Activated gamma-delta T cell treated with anti-CD3 and anti-CD28 coated beads, Interleukin-2, amount 50 U/mL, for 16 hours (primary cell): ENCODE results near the gene AARSD1.
"Not testable (repeated sequence)": the region's sequence is repeated elsewhere in the genome, so short reads cannot be mapped to it uniquely, and the experiment has no call there.

Experiments used
- DNase-seq: peaks from one replicate; pipeline ENCODE4 v3.0.0-alpha.2; 2020; ENCODE audit warnings: low read depth

The AARSD1 gene, protein sequence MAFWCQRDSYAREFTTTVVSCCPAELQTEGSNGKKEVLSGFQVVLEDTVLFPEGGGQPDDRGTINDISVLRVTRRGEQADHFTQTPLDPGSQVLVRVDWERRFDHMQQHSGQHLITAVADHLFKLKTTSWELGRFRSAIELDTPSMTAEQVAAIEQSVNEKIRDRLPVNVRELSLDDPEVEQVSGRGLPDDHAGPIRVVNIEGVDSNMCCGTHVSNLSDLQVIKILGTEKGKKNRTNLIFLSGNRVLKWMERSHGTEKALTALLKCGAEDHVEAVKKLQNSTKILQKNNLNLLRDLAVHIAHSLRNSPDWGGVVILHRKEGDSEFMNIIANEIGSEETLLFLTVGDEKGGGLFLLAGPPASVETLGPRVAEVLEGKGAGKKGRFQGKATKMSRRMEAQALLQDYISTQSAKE

DNA sequence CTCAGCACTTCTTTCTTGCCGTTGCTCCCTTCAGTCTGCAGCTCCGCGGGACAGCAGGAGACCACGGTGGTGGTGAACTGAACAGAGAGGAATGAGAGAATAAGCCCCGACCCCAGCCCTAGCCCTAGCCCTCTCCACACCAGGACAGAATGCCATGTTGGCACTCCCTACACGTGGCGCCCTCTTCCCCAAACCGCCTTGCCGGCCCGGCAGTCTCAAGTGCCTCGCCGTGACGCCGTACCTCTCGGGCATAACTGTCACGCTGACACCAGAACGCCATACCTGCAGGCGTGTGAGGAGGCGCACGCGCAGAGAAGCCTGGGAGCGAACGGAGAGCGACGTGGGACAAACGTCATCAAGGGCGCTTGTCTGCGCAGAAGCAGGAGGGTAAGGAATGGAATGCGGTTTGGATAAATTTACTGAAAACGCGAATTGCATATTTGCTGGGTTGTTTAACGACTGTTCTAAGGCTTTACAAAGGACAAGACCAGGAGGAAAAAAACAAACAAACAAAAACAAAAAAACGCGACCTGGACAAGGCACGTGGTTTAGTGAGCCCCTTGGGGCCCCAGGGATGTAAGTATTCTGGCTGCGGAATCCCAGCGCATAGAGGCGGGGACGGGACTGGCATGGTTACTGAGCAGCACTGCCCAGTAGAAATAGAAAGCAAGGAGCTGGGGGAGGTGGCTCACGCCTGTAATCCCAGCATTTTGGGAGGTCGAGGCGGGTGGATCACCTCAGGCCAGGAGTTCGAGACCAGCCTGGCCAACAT, at the start of gene AARSD1:
Gene AARSD1, minus strand, starts transcription at position 294 of the 772 bp plus-strand sequence. Its CDS starts 14 bp downstream, at position 280.
- DNase-seq = peak; percentile 84

DNA sequence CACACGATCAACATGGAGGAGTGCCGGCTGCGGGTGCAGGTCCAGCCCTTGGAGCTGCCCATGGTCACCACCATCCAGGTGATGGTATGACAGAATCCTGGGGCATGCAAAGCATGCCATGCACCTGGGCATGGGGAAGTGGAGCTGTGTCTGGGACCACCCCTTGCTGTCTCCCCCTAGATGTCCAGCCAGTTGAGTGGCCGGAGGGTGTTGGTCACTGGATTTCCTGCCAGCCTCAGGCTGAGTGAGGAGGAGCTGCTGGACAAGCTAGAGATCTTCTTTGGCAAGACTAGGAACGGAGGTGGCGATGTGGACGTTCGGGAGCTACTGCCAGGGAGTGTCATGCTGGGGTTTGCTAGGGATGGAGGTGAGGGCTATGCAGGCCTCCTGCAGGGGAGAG, 49.0 kb upstream of the AARSD1 start:
- no peak for DNase-seq

GRCh38 chr17:43011728-43012472, 47.6 kb upstream of the AARSD1 start:
- no peak for DNase-seq

GRCh38 chr17:43010667-43011308, 46.5 kb upstream of the AARSD1 start:
- no peak for DNase-seq

- peak; percentile 80 for DNase-seq
Measured at GRCh38 chr17:43006639-43007551, 42.6 kb upstream of the AARSD1 start, which contains the start of gene IFI35. Gene IFI35 (plus strand): TSS chr17:43006784. CDS start chr17:43006948, 164 bp downstream.

GRCh38 chr17:43003542-43004172, 39.4 kb upstream of the AARSD1 start:
- no peak for DNase-seq

DNA sequence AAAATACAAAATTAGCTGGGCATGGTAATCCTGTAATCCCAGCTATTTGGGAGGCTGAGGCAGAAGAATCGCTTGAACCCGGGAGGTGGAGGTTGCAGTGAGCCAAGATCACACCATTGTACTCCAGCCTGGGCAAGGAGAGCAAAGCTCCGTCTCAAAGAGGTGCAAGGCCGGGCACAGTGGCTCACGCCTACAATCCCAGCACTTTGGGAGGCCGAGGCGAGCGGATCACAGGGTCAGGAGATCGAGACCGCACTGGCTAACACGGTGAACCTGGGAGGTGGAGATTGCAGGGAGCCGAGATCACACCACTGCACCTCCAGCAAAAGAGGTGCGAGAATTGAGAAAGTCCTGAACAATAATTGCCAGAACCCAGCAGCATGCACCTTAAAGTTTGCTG, 36.6 kb upstream of the AARSD1 start:
- DNase-seq = not testable (repeated sequence)

GRCh38 chr17:42999003-42999525, 34.8 kb upstream of the AARSD1 start:
- no peak for DNase-seq

DNA sequence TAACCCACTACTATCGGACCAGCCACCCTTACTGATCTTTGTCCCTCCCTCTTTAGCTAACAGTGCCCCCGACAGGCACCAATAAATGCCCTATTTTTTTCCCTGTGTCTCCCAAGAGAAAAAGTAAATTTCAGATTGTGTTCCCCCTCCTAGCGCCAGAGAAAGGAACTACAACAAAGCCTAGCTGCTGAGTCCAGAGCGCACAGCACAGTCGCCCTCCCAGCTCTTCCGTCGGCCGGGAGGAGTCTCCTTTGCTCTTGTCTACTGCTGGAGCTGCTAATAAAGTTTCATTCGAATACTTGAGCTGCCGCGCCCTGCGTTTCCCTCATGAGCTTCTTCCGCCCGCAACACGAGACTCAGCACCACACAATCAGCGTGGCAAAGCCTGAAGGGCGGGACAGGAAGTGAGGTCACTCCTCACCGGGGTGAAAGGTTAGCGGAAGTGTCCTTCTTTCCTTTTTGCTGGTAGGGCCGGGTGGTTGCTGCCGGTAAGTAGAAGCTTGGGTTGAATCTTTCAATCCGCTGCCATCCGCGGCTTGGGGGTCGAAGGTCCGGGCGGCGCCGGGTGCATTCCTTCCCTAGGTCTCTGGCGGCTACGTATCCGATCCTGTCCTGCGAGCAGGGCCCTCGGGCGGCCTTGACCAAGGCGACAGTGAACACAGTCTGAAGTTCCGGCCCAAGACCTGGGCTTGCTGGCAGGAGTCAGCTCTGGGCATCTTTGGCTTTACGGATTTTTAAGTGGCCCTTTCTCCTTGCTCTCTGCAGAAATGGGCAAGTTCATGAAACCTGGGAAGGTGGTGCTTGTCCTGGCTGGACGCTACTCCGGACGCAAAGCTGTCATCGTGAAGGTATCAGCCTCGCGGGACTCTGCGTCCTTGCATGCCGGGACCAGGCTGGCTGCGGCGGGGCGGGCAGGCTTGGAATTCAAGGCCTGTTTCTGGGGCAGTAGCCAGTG, 34.0 kb upstream of the AARSD1 start, which contains the start of gene RPL27:
Gene RPL27, plus strand, starts transcription at position 436 of the 955 bp plus-strand sequence. Its CDS starts 332 bp downstream, at position 768.
- peak; percentile 96 for DNase-seq

GRCh38 chr17:42997390-42997983, 33.2 kb upstream of the AARSD1 start:
- DNase-seq = no peak

DNA sequence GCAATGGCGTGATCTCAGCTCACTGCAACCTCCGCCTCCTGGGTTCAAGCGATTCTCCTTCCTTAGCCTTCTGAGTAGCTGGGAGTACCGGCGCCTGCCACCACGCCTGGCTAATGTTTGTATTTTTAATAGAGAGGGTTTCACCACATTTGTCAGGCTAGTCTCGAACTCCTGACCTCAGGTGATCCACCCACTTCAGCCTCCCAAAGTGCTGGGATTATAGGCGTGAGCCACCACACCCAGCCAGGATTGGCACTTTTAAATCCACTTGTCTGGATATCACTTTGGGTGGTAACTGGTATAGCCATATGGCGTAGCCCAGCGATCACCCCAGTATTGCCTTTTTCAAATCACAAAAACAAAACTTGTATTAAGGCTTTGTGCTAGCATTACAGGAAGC, 29.7 kb upstream of the AARSD1 start:
- DNase-seq = not testable (repeated sequence)

- DNase-seq = no peak
Measured at GRCh38 chr17:42992872-42993271, 28.6 kb upstream of the AARSD1 start.

- DNase-seq = no peak
Measured at GRCh38 chr17:42991471-42991870, 27.2 kb upstream of the AARSD1 start.

- DNase-seq = no peak
Measured at GRCh38 chr17:42989726-42990652, 25.7 kb upstream of the AARSD1 start.

DNA sequence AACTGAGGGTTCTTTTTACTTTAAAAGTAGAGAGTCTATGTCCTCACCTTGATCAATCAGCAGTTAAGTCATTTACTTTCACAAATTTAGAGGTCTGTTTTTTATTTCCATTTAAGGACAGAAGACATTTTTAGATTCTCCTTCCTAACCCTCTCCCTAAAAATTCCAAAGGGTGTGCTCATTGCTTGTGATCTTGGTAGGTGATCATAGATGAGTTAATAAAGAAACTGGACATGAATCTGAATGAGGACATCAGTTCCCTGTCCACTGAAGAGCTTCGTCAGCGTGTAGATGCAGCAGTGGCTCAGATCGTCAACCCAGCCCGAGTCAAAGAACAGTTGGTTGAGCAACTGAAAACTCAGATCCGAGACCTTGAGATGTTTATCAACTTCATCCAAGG, 24.9 kb upstream of the AARSD1 start:
- DNase-seq = no peak

DNA sequence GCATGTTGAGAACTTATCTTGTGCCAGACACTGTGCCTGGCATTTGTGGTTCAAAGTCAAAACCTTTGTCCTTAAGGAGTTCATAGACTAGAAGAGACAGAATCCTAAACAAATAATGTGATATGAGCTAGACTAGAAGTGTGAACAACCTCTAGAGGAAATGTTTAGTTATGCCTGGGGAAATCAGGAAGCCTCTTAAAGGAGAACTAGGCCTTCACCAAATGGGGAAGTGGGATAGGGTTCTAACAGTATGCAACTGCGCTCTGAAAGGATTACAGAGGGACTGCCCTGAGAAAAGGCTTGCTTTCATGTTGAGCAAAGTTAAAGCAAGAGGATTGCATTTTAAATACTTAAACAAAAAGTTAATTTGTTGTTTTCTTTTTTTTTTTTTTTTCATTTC, 21.0 kb upstream of the AARSD1 start:
- DNase-seq = no peak

GRCh38 chr17:42982266-42982665, 18.0 kb upstream of the AARSD1 start:
- DNase-seq = no peak
